ENCODE measurements around the gene TMEM184A.
"Not testable (repeated sequence)": the region's sequence is repeated elsewhere in the genome, so short reads cannot be mapped to it uniquely, and the experiment has no call there.

The TMEM184A gene

GRCh38 chr7:1588978-1589377, 33.0 kb upstream of the TMEM184A start:
- no peak for DNase-seq

- DNase-seq = no peak
Measured at GRCh38 chr7:1587738-1588137, 31.7 kb upstream of the TMEM184A start.

- no peak for DNase-seq
Measured at GRCh38 chr7:1586827-1587705, 31.1 kb upstream of the TMEM184A start.

GRCh38 chr7:1586126-1586826, 30.3 kb upstream of the TMEM184A start:
- DNase-seq = no peak

- DNase-seq = no peak
Measured at GRCh38 chr7:1585142-1585981, 29.4 kb upstream of the TMEM184A start.

- no peak for DNase-seq
Measured at GRCh38 chr7:1584700-1585099, 28.7 kb upstream of the TMEM184A start.

GRCh38 chr7:1583241-1583930, 27.4 kb upstream of the TMEM184A start:
- DNase-seq = not testable (repeated sequence)

GRCh38 chr7:1580422-1581030, 24.5 kb upstream of the TMEM184A start:
- no peak for DNase-seq

GRCh38 chr7:1579481-1580421, 23.7 kb upstream of the TMEM184A start:
- DNase-seq = peak; percentile 65 to 74

- DNase-seq = no peak
Measured at GRCh38 chr7:1578513-1578912, 22.5 kb upstream of the TMEM184A start.

- DNase-seq = no peak
Measured at GRCh38 chr7:1576521-1577253, 20.7 kb upstream of the TMEM184A start.

GRCh38 chr7:1575809-1576208, 19.8 kb upstream of the TMEM184A start:
- DNase-seq = no peak

- DNase-seq = no peak
Measured at GRCh38 chr7:1572111-1572822, 16.3 kb upstream of the TMEM184A start.

- peak; percentile 84 to 88 for DNase-seq
Measured at GRCh38 chr7:1569833-1570632, 14.0 kb upstream of the TMEM184A start, which contains the start of gene PSMG3. TSS of gene PSMG3 (minus strand) at chr7:1570032. CDS start at chr7:1569339, 693 bp downstream.

GRCh38 chr7:1569440-1569832, 13.4 kb upstream of the TMEM184A start:
- no peak for DNase-seq

GRCh38 chr7:1569016-1569415, 13.0 kb upstream of the TMEM184A start:
- peak in 1 of 2 donors; percentile 49 for DNase-seq

- DNase-seq = no peak
Measured at GRCh38 chr7:1567896-1568510, 12.0 kb upstream of the TMEM184A start.

All from CD4-positive, alpha-beta T cell treated with Interferon alpha-2 for 1 hour (primary cell).